Dedifferentiated amniotic fluid mesenchymal stem cell (primary cell): ENCODE data around the gene EXOC6.
"Not testable (repeated sequence)": the region's sequence is repeated elsewhere in the genome, so short reads cannot be mapped to it uniquely, and the experiment has no call there.

Source experiments
- DNase-seq: peaks from one replicate; pipeline ENCODE4 v3.0.0-alpha.2; 2016; ENCODE audit errors: extremely low spot score

Gene EXOC6

DNA sequence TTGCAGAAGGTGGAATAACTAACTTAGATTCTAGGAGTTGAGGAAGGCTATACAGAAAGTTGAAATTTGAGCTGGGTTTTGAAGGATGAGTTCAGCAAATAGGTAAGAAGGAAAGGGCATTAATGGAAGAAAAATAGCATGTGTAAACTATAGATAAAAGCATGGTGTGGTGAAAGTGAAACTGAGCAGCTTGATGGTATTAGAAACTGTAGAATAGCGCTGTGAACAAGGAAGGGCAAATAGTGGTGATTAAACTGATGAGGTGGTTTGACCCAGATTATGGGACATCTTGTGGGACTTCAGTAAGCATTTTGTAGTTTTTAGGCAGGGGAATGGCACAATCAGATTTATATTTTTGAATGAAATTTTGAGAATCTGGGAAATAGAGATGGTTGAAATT is 90.5 kb downstream of the EXOC6 start:
- no peak for DNase-seq

DNA sequence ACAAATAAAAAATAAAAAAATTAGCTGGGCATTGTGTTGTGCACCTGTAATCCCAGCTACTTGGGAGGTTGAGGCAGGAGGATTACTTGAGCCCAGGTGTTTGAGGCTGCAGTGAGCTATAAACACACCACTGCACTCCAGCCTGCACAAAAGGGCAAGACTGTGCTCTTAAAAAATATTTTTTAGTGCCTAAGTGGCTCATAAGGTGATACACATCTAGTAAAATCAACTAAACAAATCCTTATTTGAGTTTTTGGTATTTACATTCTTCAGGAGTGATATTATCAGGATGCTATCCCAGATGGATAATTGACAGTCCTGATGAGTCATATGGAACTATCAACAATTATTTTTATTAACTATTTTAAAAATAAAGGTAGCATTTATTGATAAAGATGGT is 93.9 kb downstream of the EXOC6 start:
- DNase-seq: no peak

DNA sequence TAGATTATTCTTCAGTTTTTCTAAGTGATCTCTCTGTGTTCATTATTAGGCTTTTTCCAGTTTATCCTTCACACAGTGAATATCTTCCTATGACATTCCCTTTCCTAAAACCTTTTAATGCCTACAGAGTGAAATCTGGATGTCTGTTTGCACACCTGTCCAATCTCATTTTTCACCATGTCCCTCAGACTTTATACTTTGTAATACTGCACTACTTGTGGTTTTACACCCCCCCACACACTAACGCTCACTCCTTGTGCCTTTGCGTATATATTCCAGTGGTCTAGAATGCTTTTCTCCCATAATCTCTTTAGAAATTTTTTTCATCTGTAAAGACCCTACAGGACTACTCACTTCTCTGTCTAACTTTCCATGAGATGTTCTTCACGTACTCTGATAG is 98.2 kb downstream of the EXOC6 start:
- no peak for DNase-seq

- not testable (repeated sequence) for DNase-seq
Measured at GRCh38 chr10:92952573-92952972, 104.3 kb downstream of the EXOC6 start.

- DNase-seq: no peak
Measured at GRCh38 chr10:92957223-92958010, 109.1 kb downstream of the EXOC6 start.

GRCh38 chr10:92961638-92962037 is 113.3 kb downstream of the EXOC6 start:
- DNase-seq: no peak

- DNase-seq: peak; percentile 72
Measured at GRCh38 chr10:92965314-92965713, 117.0 kb downstream of the EXOC6 start.

DNA sequence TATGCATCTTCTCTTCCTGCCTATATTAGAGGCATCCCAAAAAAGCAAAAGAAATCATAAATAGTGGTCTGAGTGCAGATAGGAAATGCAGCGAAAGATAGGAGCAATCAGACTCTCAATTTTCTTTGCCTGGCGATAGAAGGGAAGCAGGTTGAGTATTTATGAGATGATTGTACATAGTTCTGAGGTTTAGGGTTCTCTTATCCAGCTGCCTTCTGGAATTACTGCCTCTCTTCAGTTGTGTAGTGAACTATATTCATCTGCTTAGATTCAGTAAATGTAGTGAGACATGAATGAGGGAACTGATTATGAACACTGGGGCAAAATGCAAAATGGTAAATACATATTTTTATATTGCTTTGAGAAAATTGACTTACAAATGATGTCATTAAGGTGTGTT is 119.3 kb downstream of the EXOC6 start:
- no peak for DNase-seq

DNA sequence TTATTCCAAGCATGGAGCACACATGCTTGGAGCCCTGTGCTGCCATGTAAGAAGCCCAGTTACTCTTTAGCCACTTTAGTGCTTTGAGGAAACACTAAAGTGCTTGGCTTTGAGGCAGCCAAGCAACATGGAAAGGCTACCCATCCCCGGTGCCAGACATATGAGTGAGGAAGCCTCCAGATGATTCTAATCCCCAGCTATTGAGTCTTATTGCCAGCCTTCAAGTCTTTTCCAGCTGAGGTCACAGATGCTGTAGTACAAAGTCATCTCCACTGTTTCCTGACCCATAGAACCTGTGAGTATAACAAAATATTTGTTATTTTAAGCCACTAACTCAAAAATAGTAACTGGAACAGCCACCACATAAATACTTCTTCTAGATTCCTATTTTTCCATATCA is 120.8 kb downstream of the EXOC6 start:
- DNase-seq: peak; percentile 28

- DNase-seq: no peak
Measured at GRCh38 chr10:92970301-92971070, 122.2 kb downstream of the EXOC6 start.

DNA sequence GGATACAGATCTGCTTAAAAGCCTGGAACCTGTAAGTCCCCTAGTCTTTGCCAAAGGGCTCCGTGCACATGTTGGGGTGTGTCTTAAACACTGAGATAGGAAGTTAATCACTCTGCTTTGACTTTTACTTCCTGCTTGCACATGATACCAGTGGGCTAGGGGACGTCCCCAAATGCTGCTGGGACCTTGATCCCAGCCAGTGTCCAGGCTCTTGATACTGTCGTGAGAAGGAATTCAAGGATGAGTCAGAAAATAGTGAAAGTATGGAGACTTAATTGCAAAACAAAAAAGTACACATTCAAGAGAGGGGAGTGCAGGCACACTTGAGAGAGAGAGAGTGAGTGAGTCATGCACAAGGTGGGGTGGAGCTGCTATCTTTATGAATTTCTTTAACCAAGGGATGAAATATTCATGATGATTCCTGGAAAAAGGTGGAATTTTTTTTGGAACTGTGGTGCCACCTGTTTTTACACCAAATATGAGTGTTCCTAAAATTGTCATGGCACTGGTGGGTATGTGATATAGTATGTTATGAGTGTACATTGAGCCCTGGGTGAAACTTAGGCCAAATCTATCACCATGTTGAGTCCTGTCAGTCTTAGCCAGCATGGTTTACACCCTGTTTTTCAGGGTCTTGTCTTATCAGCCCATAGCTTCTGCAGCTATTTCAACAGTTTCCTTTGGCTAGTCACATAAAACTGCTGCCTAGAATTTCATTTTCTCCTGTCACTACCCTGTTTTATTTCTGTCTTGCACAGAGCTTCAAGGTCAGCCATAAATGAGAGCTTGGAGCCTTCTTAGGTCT is 123.9 kb downstream of the EXOC6 start:
- DNase-seq: peak; percentile 21

GRCh38 chr10:92972886-92973285 is 124.6 kb downstream of the EXOC6 start:
- no peak for DNase-seq

DNA sequence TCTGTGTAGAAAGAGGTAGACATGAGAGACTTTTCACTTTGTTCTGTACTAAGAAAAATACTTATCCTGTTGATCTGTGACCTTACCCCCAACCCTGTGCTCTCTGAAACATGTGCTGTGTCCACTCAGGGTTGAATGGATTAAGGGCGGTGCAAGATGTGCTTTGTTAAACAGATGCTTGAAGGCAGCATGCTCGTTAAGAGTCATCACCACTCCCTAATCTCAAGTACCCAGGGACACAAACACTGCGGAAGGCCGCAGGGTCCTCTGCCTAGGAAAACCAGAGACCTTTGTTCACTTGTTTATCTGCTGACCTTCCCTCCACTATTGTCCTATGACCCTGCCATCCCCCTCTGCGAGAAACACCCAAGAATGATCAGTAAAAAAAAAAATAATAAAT is 128.0 kb downstream of the EXOC6 start:
- DNase-seq: not testable (repeated sequence)

- DNase-seq: no peak
Measured at GRCh38 chr10:92989250-92989649, 140.9 kb downstream of the EXOC6 start.

DNA sequence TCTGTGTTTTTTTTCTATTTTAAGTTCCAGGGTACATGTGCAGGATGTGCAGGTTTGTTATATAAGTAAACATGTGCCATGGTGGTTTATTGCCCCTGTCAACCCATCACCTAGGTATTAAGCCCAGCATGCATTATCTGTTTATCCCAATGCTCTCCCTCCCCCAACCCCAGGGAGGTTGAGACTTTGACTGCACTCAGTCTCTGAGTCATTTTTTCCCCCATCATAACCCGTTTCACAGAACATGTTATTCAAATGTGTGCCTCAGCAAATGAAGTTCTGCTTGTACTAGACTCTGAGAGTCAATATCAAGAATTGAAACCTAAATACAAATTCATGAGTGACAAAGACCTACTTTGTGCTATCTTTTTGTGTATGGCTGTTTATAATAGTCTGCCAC is 142.3 kb downstream of the EXOC6 start:
- DNase-seq: no peak

- DNase-seq: no peak
Measured at GRCh38 chr10:92991513-92991912, 143.2 kb downstream of the EXOC6 start.

GRCh38 chr10:92993699-92994272 is 145.5 kb downstream of the EXOC6 start:
- DNase-seq: no peak

GRCh38 chr10:92995509-92995908 is 147.2 kb downstream of the EXOC6 start:
- no peak for DNase-seq

DNA sequence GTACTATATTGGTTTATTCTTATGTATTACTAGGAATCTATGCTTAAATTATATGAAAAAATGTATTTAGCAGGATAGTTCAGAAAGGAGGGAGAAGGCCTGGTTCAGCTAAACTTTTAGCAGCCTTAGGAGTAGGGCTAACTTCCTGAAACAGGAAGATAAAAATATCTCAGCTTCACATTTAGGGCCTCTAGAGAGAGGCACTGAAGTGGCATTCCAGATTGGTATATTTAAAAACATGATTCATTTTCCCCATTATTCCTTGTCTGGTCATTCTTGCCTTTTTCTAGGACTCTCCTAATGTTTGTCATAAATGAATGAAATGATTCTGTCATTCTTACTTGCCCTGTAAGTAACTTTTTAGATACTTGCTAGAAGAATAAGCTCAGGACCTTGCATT is 149.3 kb downstream of the EXOC6 start:
- no peak for DNase-seq

DNA sequence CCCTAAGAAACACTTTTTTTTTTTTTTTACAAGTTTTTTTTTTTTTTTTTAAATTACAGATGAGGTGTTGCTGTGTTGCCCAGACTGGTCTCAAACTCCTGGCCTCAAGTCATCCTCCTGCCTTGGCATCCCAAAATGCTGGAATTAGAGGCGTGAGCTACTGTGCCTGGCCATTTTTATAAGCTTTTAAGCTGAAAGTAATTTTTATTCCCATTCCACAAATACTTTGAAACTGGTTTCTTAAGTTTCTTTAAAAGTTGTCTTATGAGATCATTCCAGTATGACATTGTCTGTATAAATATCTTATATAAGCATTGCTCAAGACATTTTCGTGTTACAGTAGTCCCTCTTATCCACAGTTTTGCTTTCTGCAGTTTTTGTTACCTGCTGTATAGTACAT is 150.9 kb downstream of the EXOC6 start:
- DNase-seq: no peak

DNA sequence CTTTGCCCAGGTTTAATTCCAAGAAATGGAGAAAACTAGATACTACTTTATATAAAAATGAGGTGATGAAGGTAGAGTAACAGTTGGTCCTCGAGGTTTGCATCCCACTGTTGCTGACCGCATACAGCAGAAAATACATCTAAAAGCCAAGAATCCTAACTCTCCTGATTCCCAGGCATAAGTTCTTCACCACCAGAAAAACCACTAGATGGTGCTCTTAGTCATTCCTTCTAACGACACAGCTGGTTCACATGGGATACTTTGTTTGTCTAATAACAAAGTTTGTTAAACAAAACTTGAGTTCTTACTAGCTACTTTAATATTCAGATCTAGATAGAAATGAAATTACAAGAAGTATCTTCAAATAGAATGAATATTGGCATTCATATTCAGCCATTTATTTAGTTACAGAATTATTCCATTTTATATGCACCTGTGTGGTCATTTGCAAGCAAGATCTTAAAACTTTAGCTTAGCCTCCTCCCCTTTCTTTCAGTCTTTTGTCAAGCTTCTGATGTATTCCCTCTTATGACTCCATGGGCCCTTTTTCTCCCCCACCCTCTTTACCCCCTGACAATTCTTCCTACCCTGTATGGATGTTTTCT is 158.2 kb downstream of the EXOC6 start:
- DNase-seq: peak; percentile 62

- DNase-seq: no peak
Measured at GRCh38 chr10:93015722-93016121, 167.4 kb downstream of the EXOC6 start.
